ENCODE measurements around the gene BANF2.

BANF2 gene

DNA sequence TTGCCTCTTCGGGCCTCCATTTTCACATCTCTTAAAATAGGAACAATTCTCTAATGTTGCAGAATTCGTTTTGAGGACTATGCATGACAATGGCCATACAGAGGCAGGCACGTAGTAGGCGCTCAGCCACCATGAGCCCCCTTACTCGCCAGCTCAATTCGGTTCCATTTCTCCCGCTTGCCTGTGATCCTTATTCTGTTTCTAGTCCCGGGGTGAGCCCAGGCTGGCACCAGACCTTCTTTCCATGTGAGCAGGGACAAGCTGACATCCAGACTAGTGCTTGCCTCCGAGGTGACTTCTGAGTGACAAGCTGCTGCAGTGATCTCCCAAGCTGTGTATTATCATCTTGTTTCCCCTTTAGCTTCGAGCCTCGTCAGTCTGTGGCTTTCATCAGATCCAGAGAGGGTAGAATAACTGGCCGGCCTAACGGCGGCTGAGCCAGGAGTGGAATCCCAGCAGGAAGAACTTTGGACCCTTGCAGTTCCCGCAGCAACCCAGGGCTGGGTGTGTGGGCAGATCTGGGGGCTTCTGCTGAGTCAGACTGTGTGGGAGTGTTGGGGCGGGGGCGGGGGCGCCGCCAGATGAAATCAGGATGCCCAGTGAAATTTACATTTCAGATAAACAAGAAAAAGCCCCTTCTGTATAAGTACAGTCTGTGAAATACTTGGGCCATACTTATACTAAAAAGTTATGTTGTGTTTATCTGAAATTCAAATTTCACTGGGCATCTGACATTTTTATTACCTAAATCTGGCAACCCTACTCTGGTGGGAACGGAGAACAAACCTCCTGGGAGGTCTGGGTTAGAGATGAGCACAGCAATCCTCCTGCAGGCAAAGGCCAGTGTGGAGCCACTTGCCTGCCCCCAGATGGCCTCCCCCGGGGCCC, 10.9 kb downstream of the BANF2 start:
- DNase-seq: no peak

- no peak for DNase-seq
Measured at GRCh38 chr20:17711267-17711627, 11.5 kb downstream of the BANF2 start.

- DNase-seq: no peak
Measured at GRCh38 chr20:17712201-17712600, 12.4 kb downstream of the BANF2 start.

DNA sequence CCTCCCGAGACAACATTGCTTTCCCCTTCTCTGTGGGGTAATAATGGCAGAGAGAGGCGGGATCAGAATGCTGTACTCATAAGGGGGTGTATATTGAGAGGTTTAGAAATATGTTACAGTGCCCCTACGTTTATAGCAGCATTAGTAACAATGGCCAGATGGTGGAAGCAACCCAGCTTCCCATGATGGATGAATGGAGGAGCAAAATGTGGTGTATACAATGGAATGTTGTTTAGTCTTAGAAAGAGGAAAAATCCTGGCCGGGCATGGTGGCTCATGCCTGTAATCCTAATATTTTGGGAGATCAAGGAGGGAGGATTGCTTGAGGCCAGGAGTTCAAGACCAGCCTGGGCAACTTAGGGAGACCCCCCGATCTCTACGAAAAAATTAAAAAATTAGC, 12.9 kb downstream of the BANF2 start:
- DNase-seq: no peak

GRCh38 chr20:17714597-17714996, 14.8 kb downstream of the BANF2 start:
- DNase-seq: no peak

GRCh38 chr20:17715075-17715474, 15.3 kb downstream of the BANF2 start:
- no peak for DNase-seq

DNA sequence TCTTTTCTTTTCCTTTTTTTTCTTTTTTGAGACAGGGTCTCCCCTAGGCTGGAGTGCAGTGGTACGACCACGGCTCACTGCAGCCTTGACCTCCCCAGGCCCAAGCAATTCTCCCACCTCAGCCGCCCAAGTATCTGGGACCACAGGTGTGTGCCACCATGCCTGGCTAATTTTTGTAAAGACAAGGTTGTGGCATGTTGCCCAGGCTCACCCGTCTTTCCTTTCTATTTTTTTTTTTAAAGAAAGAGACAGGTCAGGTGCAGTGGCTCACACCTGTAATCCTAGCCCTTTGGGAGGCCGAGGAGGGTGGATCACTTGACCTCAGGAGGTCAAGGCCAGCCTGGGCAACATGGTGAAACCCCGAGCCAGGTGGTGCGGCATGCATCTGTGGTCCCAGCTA, 16.6 kb downstream of the BANF2 start:
- no peak for DNase-seq

GRCh38 chr20:17720755-17721154, 21.0 kb downstream of the BANF2 start:
- no peak for DNase-seq

- DNase-seq: no peak
Measured at GRCh38 chr20:17721802-17722486, 22.2 kb downstream of the BANF2 start.

- DNase-seq: no peak
Measured at GRCh38 chr20:17722493-17723300, 22.9 kb downstream of the BANF2 start.

- no peak for DNase-seq
Measured at GRCh38 chr20:17723301-17723691, 23.5 kb downstream of the BANF2 start.

DNA sequence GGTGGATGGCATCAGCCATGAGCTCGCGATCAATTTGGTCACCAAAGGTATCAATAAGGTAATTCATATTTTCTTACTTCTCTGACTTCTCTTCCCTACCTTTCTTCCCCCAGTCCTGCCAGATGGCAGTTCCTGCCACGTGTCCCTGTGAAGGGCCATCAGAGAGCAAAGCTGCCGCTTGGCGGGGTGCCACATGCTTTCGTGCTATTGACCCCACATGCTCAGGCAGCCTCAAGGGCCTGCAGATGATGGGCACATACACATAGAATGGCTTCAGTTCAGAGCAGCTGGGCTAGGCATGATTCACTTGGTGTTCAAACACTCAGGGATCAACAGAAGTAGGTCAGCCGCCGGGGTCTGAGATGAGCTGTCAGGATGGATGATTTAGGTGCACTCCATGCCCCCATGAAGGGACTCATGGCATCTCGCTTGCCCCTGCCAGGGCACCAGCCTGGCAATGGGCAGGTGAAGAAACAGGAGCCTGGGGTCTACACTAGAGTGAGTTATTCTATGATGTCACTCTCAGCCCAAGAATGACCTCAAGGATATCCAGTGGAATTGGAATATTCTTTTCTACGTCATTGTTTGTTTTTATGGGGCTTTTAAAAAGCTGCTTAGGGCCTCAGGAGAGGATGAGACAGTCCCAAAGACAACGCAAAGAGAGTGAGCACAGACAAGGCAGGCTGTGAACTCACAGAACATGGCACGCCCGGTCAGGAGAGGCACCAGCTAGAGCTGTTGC, 25.5 kb downstream of the BANF2 start:
- DNase-seq: no peak

- no peak for DNase-seq
Measured at GRCh38 chr20:17726902-17727301, 27.1 kb downstream of the BANF2 start.

DNA sequence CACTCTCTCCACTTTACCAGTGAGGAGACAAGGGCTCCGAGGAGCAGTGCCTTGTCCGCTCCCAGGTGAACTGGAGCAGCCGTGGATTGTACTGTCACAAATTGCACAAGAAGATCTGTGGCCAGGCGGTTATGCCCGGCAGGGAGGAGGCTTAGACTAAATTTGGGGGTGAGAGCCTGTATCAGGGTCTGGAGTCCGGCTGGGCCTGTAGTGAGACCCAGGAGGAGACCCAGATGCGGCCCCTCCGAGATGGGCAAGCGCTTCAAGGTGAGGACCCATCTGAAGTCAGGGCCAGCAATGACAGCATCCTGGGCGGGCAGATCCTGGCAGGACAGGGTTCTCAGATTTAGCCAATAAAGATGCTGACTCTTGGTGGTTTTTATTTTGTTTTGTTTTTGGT, 27.6 kb downstream of the BANF2 start:
- no peak for DNase-seq

DNA sequence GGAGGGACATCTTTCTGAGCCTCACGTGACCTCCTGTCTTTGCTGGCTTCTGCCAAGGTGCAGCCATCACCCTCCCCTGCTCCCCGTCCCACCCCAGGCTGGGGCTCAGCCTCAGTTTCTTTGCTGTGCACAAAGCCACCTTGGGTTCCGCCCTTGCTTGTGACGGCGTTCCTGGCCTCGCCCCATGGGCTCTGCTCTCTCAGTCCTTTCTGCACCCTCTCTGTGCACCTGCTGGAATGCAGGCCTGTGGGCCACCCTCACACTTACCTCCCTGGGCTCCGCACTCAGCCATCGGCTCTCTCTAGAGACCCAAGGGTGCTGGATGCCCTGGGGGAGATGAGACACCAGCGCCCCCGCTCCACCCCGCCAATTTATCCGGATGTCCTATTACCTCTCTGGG, 28.3 kb downstream of the BANF2 start:
- no peak for DNase-seq

DNA sequence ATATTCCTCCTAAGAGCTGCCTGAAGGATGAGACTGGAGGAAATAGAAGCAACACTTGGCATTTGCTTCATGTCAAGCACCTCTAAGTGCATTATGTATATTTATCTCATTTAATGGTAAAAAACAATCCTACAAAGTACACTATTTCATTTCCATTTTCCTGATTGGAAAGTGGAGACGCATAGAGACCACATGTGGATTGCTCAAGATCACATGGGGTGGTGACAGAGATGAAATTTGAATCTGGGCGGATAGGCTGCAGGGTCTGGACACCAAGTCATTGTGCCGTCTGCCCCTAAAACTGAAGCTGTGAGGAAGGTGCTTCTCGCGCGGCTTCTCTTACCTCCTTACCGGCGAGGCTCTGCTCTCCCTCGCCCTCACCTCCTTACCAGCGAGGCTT, 30.3 kb downstream of the BANF2 start:
- no peak for DNase-seq

DNA sequence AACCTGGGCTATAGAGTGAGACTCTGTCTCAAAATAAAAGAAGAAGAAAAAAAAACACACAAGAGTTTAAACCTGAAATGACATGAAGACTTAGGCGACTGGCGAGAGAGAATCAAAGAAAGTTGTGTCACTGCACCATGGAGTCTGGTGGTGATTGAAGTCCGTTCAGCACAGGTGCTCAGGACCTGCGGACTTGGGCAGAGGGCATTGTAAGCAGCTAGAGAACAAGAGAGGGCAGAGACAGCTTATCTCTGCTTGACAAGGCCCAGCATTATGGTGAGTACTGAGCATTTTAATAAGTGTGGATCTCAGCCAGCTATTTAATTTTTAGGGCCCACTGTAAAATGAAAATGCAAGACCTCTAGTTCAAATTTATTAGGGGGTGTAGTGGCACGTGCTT, 31.5 kb downstream of the BANF2 start:
- no peak for DNase-seq

DNA sequence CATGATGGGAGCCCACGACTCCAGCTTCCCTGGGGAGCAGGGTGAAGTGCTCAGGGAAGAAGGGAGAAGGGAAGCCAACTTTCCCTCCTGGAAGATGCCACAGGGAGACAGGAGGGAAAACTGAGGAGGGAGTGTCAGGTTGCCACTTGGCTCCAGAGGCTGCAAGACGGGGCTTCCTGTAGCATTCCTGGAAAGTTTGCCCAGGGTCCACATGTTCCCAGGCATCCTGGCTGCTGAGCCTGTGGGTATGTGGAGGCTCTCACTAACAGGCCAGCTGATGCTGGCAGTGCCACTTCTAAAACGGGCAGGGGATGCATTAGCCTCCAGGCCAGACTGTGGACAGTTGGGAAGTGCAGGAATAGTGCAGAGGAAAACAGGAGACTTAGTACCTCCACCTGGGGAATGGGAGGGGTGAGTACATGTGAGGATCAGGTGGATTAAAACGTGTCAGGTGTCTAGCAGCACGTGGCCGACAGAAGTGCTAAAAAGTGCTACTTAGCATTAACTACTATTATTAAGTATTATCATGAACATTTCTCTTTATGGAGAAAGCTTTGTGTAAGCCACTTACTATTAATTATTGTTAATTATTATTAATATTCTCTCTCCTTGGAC, 33.2 kb downstream of the BANF2 start:
- no peak for DNase-seq

DNA sequence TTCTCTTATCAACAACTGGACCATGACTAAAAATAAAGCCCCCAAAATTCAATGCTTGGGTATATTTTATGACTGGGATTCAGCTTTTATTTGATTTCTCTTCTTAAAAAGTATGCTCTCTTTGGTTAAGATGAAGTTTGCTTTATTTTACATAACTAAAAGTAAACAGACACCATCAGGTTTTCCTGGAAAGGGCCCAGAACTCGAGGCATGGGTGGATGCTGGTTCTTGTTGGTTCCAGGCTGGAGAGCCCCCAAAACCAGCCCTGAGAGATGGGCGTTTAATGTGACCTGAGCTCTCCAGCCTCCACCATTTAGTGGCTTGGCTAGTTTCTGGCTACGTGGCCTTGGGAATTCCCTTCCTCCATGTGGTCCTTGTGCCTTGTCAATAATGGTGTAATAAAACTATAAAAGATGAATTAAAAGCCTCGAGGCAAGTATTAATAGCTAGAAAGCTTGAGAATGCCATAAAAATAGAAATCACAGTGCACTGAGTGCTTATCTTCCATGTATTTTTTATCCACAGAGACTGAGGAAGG, 34.1 kb downstream of the BANF2 start:
- no peak for DNase-seq

DNA sequence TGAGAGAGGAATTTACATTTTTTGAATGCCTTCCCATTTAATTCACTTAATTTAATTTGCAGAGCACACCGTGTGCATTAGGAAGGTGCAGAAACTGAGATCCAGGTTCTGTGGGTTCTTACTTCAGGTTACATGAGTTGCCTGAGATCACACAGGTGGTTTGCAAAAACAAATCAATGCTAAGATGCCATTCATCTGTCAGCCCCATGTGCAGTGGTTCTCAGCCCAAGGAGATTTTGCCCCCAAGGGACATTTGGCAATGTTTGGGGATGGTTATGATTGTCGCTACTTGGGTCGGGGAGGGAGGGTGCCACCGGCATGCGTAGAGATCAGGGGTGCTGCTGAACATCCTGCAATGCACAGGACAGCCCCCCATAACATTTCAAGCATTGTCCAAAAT, 34.6 kb downstream of the BANF2 start:
- DNase-seq: no peak

DNA sequence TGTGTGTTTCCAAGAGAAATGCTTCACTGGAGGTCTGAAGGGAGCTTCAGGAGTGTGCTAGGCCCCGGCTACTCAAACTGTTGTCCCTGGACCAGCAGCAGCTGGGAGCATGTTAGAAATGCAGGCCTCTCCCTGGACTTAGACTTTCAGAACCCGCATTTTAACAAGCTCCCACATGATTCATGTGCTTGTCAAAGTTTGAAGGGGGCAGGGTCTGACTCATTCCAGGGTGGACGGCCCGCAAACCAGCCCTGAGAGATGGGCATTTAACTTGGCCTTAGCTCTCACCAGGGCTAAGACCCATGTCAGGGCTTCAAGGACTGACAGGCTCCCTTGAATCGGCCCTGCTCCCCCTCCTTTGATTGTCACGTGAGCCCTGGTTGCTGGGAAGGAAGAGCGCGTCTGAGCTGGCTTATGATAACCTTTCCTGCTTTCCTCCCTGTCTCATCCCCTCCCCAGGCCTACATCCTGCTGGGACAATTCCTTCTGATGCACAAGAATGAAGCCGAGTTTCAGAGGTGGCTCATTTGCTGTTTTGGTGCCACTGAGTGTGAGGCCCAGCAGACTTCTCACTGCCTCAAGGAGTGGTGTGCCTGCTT, 35.5 kb downstream of the BANF2 start:
- no peak for DNase-seq

Data from NCI-H2081 treated with DMSO at 0.1 percent for 48 hours (cell line).